M059J (cell line): ENCODE measurements around the gene IFNW1. TPM values are rescaled to one million over a fixed set of nuclear protein-coding genes. Genes with fewer than 3 reads are reported as not detected.
A peak's percentile ranks its signal among the peaks of the same experiment; 100 is the strongest.

Source experiments
- DNase-seq: peaks from one replicate; pipeline ENCODE4 v3.0.0-alpha.2; 2012; ENCODE audit warnings: low read depth
- total RNA-seq: library from RNA; depleted of rRNA; stranded (reverse); fragments of >200 nt; shearing (Covaris generic); gene quantifications from 2 replicates; pipeline ENCODE4 v1.2.3, GENCODE V29; 2014; rRNA removed

IFNW1 gene
- total RNA-seq, 1 experiment from 2014 or later: not detected

GRCh38 chr9:21110708-21111576, 30.7 kb downstream of the IFNW1 start:
- peak; percentile 74 for DNase-seq

- no peak for DNase-seq
These were observed 36.8 kb downstream of the IFNW1 start for GRCh38 chr9:21104787-21105186.

GRCh38 chr9:21102305-21102704, 39.3 kb downstream of the IFNW1 start:
- peak; percentile 68 for DNase-seq

GRCh38 chr9:21097817-21098216, 43.8 kb downstream of the IFNW1 start:
- no peak for DNase-seq

GRCh38 chr9:21096901-21097255, 44.8 kb downstream of the IFNW1 start:
- no peak for DNase-seq

- DNase-seq: peak; percentile 69
These were observed 45.3 kb downstream of the IFNW1 start for GRCh38 chr9:21096172-21096900.

GRCh38 chr9:21095561-21095960, 46.1 kb downstream of the IFNW1 start:
- DNase-seq: no peak

Other genes with a start within 250 kb of the IFNW1 start
- 4.1 TPM in 2 replicates for gene HACD4, start 110.2 kb downstream of the IFNW1 start, total RNA-seq
- 0.52 TPM in 1 of 2 replicates, not detected in the other for gene IFNB1, start 63.9 kb downstream of the IFNW1 start, total RNA-seq
- gene IFNA21, start 24.8 kb upstream of the IFNW1 start, total RNA-seq: not detected in 2 replicates
- gene IFNA4, start 45.8 kb upstream of the IFNW1 start, total RNA-seq: not detected in 2 replicates
- gene IFNA7, start 60.4 kb upstream of the IFNW1 start, total RNA-seq: not detected in 2 replicates
- gene IFNA10, start 65.3 kb upstream of the IFNW1 start, total RNA-seq: not detected in 2 replicates
- not detected in 2 replicates for gene IFNA16, start 75.5 kb upstream of the IFNW1 start, total RNA-seq
- gene IFNA17, start 86.4 kb upstream of the IFNW1 start, total RNA-seq: not detected in 2 replicates
- gene IFNA14, start 98.2 kb upstream of the IFNW1 start, total RNA-seq: not detected in 2 replicates
- gene IFNA5, start 163.5 kb upstream of the IFNW1 start, total RNA-seq: not detected in 2 replicates
- gene KLHL9, start 193.6 kb upstream of the IFNW1 start, total RNA-seq: 15.9 and 24.5 TPM in 2 replicates
- not detected in 2 replicates for gene IFNA6, start 209.1 kb upstream of the IFNW1 start, total RNA-seq
- gene IFNA13, start 226.2 kb upstream of the IFNW1 start, total RNA-seq: not detected in 2 replicates
- not detected in 2 replicates for gene IFNA2, start 243.6 kb upstream of the IFNW1 start, total RNA-seq